ENCODE data around the gene C4A. TPM values are rescaled to one million over a fixed set of nuclear protein-coding genes. Genes with fewer than 3 reads are reported as not detected.

Gene C4A
- total RNA-seq, 1 donor from 2014 or later, result 4.6 TPM

DNA sequence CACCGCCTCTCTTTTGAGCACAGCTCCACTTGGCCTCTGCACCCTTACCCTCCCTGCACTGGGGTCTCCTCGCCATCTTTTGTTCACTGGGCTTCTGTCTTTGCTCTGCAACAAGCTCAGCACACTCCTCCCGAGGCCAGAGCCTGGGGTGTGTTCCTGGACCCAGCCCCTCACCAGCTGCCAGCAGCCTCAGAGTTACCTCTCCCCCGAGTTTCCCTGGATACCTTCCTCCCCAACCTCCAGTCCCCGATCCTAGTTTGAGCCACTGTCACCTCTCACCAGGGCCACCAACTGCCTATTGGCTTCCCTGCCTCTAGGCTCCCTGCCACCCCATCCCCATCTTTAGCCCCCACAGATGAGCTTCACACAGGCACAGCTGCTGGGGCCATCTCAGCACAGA lies 68.7 kb downstream of the C4A start:
- Histone ChIP-seq H3K4me1 (ENCODE audit: insufficient read depth, low read length) (peaks cover 20% of the 10 kb centered on the region), H3K9me3 (ENCODE audit: insufficient read depth, low read depth, low read length) (no peaks in the 10 kb centered on the region), H2AFZ (ENCODE audit: low read depth, low read length) (no peak overlapping the region), H3K4me3 (ENCODE audit: insufficient read depth, low read depth, low read length) (no peak overlapping the region), H3K27me3 (ENCODE audit: insufficient read depth, low read length) (peaks cover 9% of the 10 kb centered on the region), H3K27ac (ENCODE audit: low read depth, low read length) (no peak overlapping the region), H3K79me2 (ENCODE audit: insufficient read depth, low read length) (no peaks in the 10 kb centered on the region), H3K9ac (ENCODE audit: low read length) (no peak overlapping the region), H3K4me2 (ENCODE audit: low read length) (no peak overlapping the region), H3K36me3 (ENCODE audit: insufficient read depth, low read length) (no peaks in the 10 kb centered on the region), H4K20me1 (ENCODE audit: insufficient read depth, low read length) (no peaks in the 10 kb centered on the region)
- Mint-ChIP-seq H3K27me3 (ENCODE audit: low read depth, unreplicated experiment) (peaks cover 52% of the 10 kb centered on the region), H3K4me3 (ENCODE audit: unreplicated experiment) (no peak overlapping the region), H3K4me1 (ENCODE audit: low read depth, unreplicated experiment) (peaks cover 7% of the 10 kb centered on the region), H3K36me3 (ENCODE audit: low read depth, unreplicated experiment) (peaks cover 7% of the 10 kb centered on the region), H3K9me3 (ENCODE audit: unreplicated experiment) (no peaks in the 10 kb centered on the region), H3K27ac (ENCODE audit: unreplicated experiment) (no peak overlapping the region)
- no peak for FAIRE-seq
- DNase-seq (ENCODE audit: low read depth), result no peak
- TF ChIP-seq, protein P1, sequence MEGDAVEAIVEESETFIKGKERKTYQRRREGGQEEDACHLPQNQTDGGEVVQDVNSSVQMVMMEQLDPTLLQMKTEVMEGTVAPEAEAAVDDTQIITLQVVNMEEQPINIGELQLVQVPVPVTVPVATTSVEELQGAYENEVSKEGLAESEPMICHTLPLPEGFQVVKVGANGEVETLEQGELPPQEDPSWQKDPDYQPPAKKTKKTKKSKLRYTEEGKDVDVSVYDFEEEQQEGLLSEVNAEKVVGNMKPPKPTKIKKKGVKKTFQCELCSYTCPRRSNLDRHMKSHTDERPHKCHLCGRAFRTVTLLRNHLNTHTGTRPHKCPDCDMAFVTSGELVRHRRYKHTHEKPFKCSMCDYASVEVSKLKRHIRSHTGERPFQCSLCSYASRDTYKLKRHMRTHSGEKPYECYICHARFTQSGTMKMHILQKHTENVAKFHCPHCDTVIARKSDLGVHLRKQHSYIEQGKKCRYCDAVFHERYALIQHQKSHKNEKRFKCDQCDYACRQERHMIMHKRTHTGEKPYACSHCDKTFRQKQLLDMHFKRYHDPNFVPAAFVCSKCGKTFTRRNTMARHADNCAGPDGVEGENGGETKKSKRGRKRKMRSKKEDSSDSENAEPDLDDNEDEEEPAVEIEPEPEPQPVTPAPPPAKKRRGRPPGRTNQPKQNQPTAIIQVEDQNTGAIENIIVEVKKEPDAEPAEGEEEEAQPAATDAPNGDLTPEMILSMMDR (IDR thresholded peaks at IDR 0.05; ENCODE audit: insufficient read depth, low read depth, low read length), result no peak
- TF ChIP-seq EZH2 (IDR thresholded peaks at IDR 0.05; ENCODE audit: insufficient read depth, low read length), result no peak

Small RNAs within 50 kb of the gene (microRNA-seq; reads per million reads assigned to microRNA genes)
- 1.9 reads per million for gene MIR1236

Other genes with a start within 250 kb of the C4A start
- 484 and 518 TPM in 2 replicates for gene CLIC1, start 245.5 kb upstream of the C4A start, total RNA-seq
- gene MSH5, start 242.1 kb upstream of the C4A start, total RNA-seq, result 5.7 and 6.8 TPM in 2 replicates
- gene SAPCD1, start 219.4 kb upstream of the C4A start, total RNA-seq, result 0.72 and 1.2 TPM in 2 replicates
- gene VWA7, start 204.7 kb upstream of the C4A start, total RNA-seq, result 0.54 and 0.94 TPM in 2 replicates
- 94.8 and 96.3 TPM in 2 replicates for gene VARS1, start 186.3 kb upstream of the C4A start, total RNA-seq
- gene LSM2, start 175.1 kb upstream of the C4A start, total RNA-seq, result 43.8 and 44.0 TPM in 2 replicates
- gene HSPA1L, start 166.8 kb upstream of the C4A start, total RNA-seq, result 0.98 and 1.1 TPM in 2 replicates
- 52.6 and 52.7 TPM in 2 replicates for gene HSPA1A, start 166.5 kb upstream of the C4A start, total RNA-seq
- 64.9 and 77.2 TPM in 2 replicates for gene HSPA1B, start 154.3 kb upstream of the C4A start, total RNA-seq
- 45.0 and 47.3 TPM in 2 replicates for gene NEU1, start 119.2 kb upstream of the C4A start, total RNA-seq
- gene SLC44A4, start 103.1 kb upstream of the C4A start, total RNA-seq, result 0.23 and 0.29 TPM in 2 replicates
- 32.6 and 35.8 TPM in 2 replicates for gene EHMT2, start 84.4 kb upstream of the C4A start, total RNA-seq
- 3.7 and 4.6 TPM in 2 replicates for gene ZBTB12, start 80.0 kb upstream of the C4A start, total RNA-seq
- 0.20 and 0.43 TPM in 2 replicates for gene C2, start 54.3 kb upstream of the C4A start, total RNA-seq
- 1.0 and 1.4 TPM in 2 replicates for gene CFB, start 36.0 kb upstream of the C4A start, total RNA-seq
- gene NELFE, start 23.1 kb upstream of the C4A start, total RNA-seq, result 47.7 and 48.1 TPM in 2 replicates
- 75.3 and 79.1 TPM in 2 replicates for gene SKIC2, start 22.9 kb upstream of the C4A start, total RNA-seq
- 12.6 and 15.6 TPM in 2 replicates for gene DXO, start 9.9 kb upstream of the C4A start, total RNA-seq
- gene C4B, start 32.7 kb downstream of the C4A start, total RNA-seq, result 3.2 and 3.7 TPM in 2 replicates
- 0.11 and 0.46 TPM in 2 replicates for gene CYP21A2, start 56.4 kb downstream of the C4A start, total RNA-seq
- 1.8 and 2.3 TPM in 2 replicates for gene TNXB, start 127.3 kb downstream of the C4A start, total RNA-seq
- gene ATF6B, start 146.2 kb downstream of the C4A start, total RNA-seq, result 68.7 and 70.1 TPM in 2 replicates
- gene FKBPL, start 148.2 kb downstream of the C4A start, total RNA-seq, result 5.2 TPM in 2 replicates
- gene PRRT1, start 169.9 kb downstream of the C4A start, total RNA-seq, result 0.45 and 0.67 TPM in 2 replicates
- 25.6 and 33.0 TPM in 2 replicates for gene PPT2, start 172.1 kb downstream of the C4A start, total RNA-seq
- 10.4 and 13.3 TPM in 2 replicates for gene EGFL8, start 182.5 kb downstream of the C4A start, total RNA-seq
- 94.8 and 98.1 TPM in 2 replicates for gene AGPAT1, start 194.0 kb downstream of the C4A start, total RNA-seq
- 59.0 and 60.0 TPM in 2 replicates for gene RNF5, start 196.3 kb downstream of the C4A start, total RNA-seq
- gene AGER, start 202.2 kb downstream of the C4A start, total RNA-seq, result 7.5 and 9.9 TPM in 2 replicates
- gene PBX2, start 208.1 kb downstream of the C4A start, total RNA-seq, result 80.7 and 83.7 TPM in 2 replicates
- 9.6 and 10.2 TPM in 2 replicates for gene GPSM3, start 210.6 kb downstream of the C4A start, total RNA-seq
- gene NOTCH4, start 242.0 kb downstream of the C4A start, total RNA-seq, result 0.57 and 0.60 TPM in 2 replicates

Measured in astrocyte (in vitro differentiated cells and primary cell).